BJ (cell line): ENCODE measurements around the gene PCNX2. TPM values are rescaled to one million over a fixed set of nuclear protein-coding genes. Genes with fewer than 3 reads are reported as not detected.

ENCODE experiments used
- CTCF ChIA-PET: fragments of 350-600 bp; formaldehyde crosslinking; extraction: SDS; loops from one replicate; lab custom pipeline; 2021; ENCODE audit warnings: antibody characterized with exemption, inconsistent platforms; lab: Yijun Ruan, JAX
- POLR2A ChIA-PET: fragments of 300-600 bp; sonication (Branson Sonifier 250); formaldehyde crosslinking; extraction: SDS; loops from one replicate; lab custom pipeline; 2021; ENCODE audit warnings: antibody characterized with exemption; lab: Charles Lee
- DNase-seq: peaks from one replicate; pipeline ENCODE4 v3.0.0-alpha.2; 2011; ENCODE audit warnings: low read depth
- H3K27me3 ChIP-seq: 2 replicates; pipeline ENCODE4 v1.6.0; 2011; ENCODE audit warnings: low read length; ENCODE audit not compliant: control insufficient read depth, insufficient read depth
- H3K36me3 ChIP-seq: 2 replicates; pipeline ENCODE4 v1.5.1; 2011; ENCODE audit warnings: low read length; ENCODE audit not compliant: control insufficient read depth, insufficient read depth
- H3K4me3 ChIP-seq: 2 replicates; pipeline ENCODE4 v1.5.1; 2011; ENCODE audit warnings: low read depth, mild to moderate bottlenecking, control low read depth, low read length
- polyA plus RNA-seq: library from polyadenylated mRNA; depleted of rRNA; stranded (reverse); fragments of >200 nt; gene quantifications from 2 replicates; pipeline ENCODE4 v1.2.3, GENCODE V29; 2011
- TF ChIP-seq, protein P1 (sequence below): IDR thresholded peaks from 2 replicates; pipeline ENCODE4 v1.5.1; 2011; ENCODE audit warnings: low read depth, mild to moderate bottlenecking, control low read depth, inconsistent platforms, low read length, moderate library complexity; ENCODE audit not compliant: insufficient read depth

The PCNX2 gene
- polyA plus RNA-seq, 1 experiment: 10.1 TPM

DNA sequence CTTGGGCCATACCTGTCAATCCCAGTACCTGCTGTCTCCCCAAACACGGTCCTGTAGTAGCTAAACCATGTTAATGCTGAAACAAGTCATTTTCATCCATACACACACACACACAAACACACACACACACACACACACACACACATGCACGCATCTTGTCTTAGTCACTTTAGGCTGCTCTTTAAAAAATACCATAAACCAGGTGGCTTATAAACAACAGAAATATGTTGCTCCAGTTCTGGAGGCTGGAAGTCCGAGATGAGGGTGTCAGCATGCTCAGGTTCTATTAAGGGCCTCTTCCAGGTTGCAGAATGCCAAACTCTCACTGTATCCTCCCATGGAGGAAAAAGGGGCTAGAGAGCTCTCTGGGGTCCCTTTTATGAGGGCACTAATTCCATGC lies 215.2 kb downstream of the PCNX2 start:
- POLR2A ChIA-PET: no interaction called here
- TF ChIP-seq, protein P1, sequence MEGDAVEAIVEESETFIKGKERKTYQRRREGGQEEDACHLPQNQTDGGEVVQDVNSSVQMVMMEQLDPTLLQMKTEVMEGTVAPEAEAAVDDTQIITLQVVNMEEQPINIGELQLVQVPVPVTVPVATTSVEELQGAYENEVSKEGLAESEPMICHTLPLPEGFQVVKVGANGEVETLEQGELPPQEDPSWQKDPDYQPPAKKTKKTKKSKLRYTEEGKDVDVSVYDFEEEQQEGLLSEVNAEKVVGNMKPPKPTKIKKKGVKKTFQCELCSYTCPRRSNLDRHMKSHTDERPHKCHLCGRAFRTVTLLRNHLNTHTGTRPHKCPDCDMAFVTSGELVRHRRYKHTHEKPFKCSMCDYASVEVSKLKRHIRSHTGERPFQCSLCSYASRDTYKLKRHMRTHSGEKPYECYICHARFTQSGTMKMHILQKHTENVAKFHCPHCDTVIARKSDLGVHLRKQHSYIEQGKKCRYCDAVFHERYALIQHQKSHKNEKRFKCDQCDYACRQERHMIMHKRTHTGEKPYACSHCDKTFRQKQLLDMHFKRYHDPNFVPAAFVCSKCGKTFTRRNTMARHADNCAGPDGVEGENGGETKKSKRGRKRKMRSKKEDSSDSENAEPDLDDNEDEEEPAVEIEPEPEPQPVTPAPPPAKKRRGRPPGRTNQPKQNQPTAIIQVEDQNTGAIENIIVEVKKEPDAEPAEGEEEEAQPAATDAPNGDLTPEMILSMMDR: no peak
- no peak for DNase-seq
- CTCF ChIA-PET: no interaction called here
- no peaks in the 10 kb centered on the region for H3K36me3 ChIP-seq
- H3K4me3 ChIP-seq: no peak overlapping the region
- peaks cover 4% of the 10 kb centered on the region for H3K27me3 ChIP-seq

DNA sequence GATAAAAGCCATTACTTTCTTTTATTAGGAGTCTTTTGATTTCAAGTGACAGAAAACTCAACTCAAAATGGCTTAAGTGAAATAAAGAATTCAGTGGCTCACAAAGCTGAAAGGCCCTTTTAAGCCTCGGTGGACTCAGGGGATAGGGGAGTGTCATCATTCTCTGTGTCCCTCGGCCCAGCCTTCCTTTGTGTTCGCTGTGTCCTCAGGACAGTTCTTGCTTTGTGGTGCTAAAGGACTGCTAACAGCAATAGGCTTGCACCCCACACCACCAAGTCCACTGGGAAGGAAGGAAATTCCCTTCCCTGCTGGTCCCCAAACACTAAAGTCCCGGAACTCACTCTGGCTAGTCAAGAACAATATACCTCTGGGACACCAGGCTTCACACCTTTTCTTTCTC lies 216.0 kb downstream of the PCNX2 start:
- DNase-seq: no peak
- H3K36me3 ChIP-seq: no peaks in the 10 kb centered on the region
- H3K4me3 ChIP-seq: no peak overlapping the region
- POLR2A ChIA-PET: no interaction called here
- CTCF ChIA-PET: no interaction called here
- peaks cover 4% of the 10 kb centered on the region for H3K27me3 ChIP-seq
- TF ChIP-seq, protein P1: no peak

DNA sequence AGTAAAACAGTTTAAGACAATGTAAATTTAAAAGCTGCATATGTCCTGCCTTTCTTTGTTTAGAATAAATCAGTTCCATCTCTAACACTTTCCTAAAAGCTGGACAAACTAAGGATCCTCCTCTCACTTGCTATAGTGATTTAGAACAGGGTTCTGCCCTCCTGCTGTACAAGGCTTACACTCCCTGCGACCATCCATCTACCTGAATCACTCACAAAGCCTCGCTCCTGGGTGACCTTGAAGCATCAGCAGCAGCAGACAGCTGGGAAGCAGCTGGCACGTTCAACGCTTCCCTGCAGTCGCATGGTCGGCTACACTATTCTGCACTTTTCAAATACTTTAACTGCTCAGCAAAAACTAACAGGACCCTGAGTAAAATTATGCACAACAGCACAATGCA lies 217.1 kb downstream of the PCNX2 start:
- H3K27me3 ChIP-seq: peaks cover 4% of the 10 kb centered on the region
- TF ChIP-seq, protein P1: no peak
- H3K4me3 ChIP-seq: no peak overlapping the region
- ChIA-PET POLR2A (no interaction called here), CTCF (no interaction called here)
- DNase-seq: no peak
- H3K36me3 ChIP-seq: no peaks in the 10 kb centered on the region

DNA sequence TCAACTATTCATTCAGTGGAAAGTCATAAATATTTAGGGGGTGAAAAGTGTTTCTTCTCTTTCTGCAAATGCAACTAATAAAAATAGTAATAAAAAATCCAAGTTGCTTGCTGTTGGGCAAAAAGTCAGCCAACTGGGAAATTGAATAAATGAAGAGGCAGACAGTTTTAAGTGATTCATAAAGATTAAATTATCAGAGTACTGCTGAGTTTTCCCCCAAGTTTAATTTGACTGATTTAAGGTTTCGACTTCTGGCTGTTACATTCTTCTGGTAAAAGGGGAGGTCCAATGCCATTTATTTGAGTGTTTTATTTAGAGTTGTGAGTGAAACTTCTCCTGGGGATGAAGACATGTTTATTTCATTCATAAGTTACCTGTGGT lies 219.6 kb downstream of the PCNX2 start:
- ChIA-PET POLR2A (no interaction called here), CTCF (no interaction called here)
- Histone ChIP-seq H3K4me3 (no peak overlapping the region), H3K27me3 (peaks cover 6% of the 10 kb centered on the region), H3K36me3 (no peaks in the 10 kb centered on the region)
- TF ChIP-seq, protein P1: no peak
- no peak for DNase-seq

DNA sequence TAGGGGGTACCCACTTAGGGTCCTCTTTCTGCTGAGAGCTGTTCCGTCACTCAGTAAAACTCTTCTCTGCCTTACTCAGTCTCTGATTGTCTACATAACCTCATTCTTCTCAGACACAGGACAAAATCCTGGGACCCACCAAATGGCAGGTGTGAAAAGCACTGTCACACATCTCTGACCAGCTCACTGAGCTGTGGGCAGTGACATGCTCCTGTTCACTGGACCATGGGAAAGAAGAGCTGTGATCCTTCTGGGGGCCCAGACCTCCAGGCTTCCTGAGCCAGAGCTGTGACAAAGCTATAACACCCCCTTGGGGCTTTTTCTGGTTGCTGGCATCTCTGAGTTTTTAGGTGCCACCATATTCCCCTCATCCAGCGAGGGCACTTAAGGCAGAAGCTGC lies 229.4 kb downstream of the PCNX2 start:
- no peak for DNase-seq
- ChIA-PET CTCF (interaction anchor here (0.6 kb wide), 1 partner anchor 11 kb away, joined by 3 read pairs; no protein-coding TSS in a partner anchor), POLR2A (interaction anchor here (1.1 kb wide), 1 partner anchor 9 kb away, joined by 3 read pairs; no protein-coding TSS in a partner anchor)
- Histone ChIP-seq H3K36me3 (no peaks in the 10 kb centered on the region), H3K4me3 (no peak overlapping the region), H3K27me3 (no peaks in the 10 kb centered on the region)
- TF ChIP-seq, protein P1: no peak
